Mesendoderm (in vitro differentiated cells): ENCODE results near the gene ACVR1.

Experiments
- DNase-seq: peaks from one replicate; pipeline ENCODE4 v3.0.0; 2013
- H2AK5ac ChIP-seq: 2 replicates; pipeline ENCODE4 v1.6.1; 2013; ENCODE audit warnings: low read length, inconsistent platforms
- H2BK120ac ChIP-seq: 2 replicates; pipeline ENCODE4 v1.6.1; 2013; ENCODE audit warnings: low read depth, mild to moderate bottlenecking, low read length, moderate library complexity, mixed read lengths
- H2BK15ac ChIP-seq: replicated peaks from 2 replicates; pipeline ENCODE4 v1.6.1; 2013; ENCODE audit warnings: low read depth, mild to moderate bottlenecking, moderate library complexity
- H2BK5ac ChIP-seq: 2 replicates; pipeline ENCODE4 v1.6.1; 2013; ENCODE audit warnings: low read length, inconsistent platforms
- H3K18ac ChIP-seq: 2 replicates; pipeline ENCODE4 v1.6.1; 2013; ENCODE audit warnings: mild to moderate bottlenecking, low read length, mixed read lengths
- H3K23ac ChIP-seq: one replicate; pipeline ENCODE4 v1.6.1; 2013; ENCODE audit warnings: low read length
- H3K27ac ChIP-seq: 2 replicates; pipeline ENCODE4 v1.5.1; 2013; ENCODE audit warnings: low read depth, mild to moderate bottlenecking, inconsistent platforms, low read length, moderate library complexity
- H3K27me3 ChIP-seq: 2 replicates; pipeline ENCODE4 v1.6.1; 2013; ENCODE audit warnings: low read length, control low read depth, mild to moderate bottlenecking, inconsistent platforms; ENCODE audit not compliant: insufficient read depth, poor library complexity
- H3K36me3 ChIP-seq: 2 replicates; pipeline ENCODE4 v1.6.1; 2013; ENCODE audit warnings: low read length, inconsistent platforms; ENCODE audit not compliant: control insufficient read depth, insufficient read depth
- H3K4ac ChIP-seq: one replicate; pipeline ENCODE4 v1.6.1; 2013; ENCODE audit warnings: low read depth, mild to moderate bottlenecking, low read length, moderate library complexity
- H3K4me1 ChIP-seq: 2 replicates; pipeline ENCODE4 v1.6.1; 2013; ENCODE audit warnings: low read depth, low read length, inconsistent platforms; ENCODE audit not compliant: control insufficient read depth
- H3K4me2 ChIP-seq: 2 replicates; pipeline ENCODE4 v1.6.1; 2013; ENCODE audit warnings: low read length
- H3K4me3 ChIP-seq: 2 replicates; pipeline ENCODE4 v1.5.1; 2013; ENCODE audit warnings: mild to moderate bottlenecking, low read length
- H3K56ac ChIP-seq: one replicate; pipeline ENCODE4 v1.6.1; 2013; ENCODE audit warnings: low read length
- H3K79me1 ChIP-seq: 2 replicates; pipeline ENCODE4 v1.6.1; 2013; ENCODE audit warnings: low read length, inconsistent platforms
- H3K79me2 ChIP-seq: 2 replicates; pipeline ENCODE4 v1.6.1; 2013; ENCODE audit warnings: mild to moderate bottlenecking, low read length; ENCODE audit not compliant: control insufficient read depth, insufficient read depth
- H3K9ac ChIP-seq: 2 replicates; pipeline ENCODE4 v1.6.1; 2013; ENCODE audit warnings: low read length, inconsistent platforms
- H4K5ac ChIP-seq: one replicate; pipeline ENCODE4 v1.6.1; 2013; ENCODE audit warnings: low read length
- H4K8ac ChIP-seq: one replicate; pipeline ENCODE4 v1.6.1; 2013; ENCODE audit warnings: low read depth, mild to moderate bottlenecking, control low read depth, low read length, moderate library complexity
- WGBS: extraction: QIAGEN DNeasy Blood & Tissue Kit; methylation state at CpG from one replicate; pipeline ENCODE4 v1.1.7; 2013; ENCODE audit warnings: low lambda C conversion rate, missing lambda C conversion rate; ENCODE audit not compliant: insufficient coverage; ENCODE audit errors: extremely low coverage; 5-methylcytosine and 5-hydroxymethylcytosine counted together

Gene ACVR1

DNA sequence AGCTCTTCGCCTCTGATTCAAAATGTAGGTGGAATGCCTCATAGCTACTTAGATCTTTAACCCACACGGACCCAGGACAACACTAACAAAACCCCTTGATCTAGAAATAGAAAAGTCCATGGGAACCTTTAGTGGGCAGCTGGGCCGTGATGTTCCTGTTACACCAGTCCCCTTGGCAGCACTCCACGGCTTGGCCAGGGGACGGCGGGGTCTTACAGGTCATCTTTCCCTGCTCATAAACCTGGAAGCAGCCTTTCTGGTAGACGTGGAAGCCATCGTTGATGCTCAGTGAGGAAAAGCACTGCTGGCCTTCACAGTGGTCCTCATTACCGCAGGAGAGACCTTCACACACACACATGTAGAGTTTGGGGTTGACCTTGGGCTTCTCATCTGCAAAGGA is 95.9 kb downstream of the ACVR1 start:
- H2BK5ac ChIP-seq = no peak overlapping the region
- no peak overlapping the region for H3K4me3 ChIP-seq
- no peaks in the 10 kb centered on the region for H3K27me3 ChIP-seq
- H3K36me3 ChIP-seq = no peaks in the 10 kb centered on the region
- no peak overlapping the region for H2BK120ac ChIP-seq
- no peak overlapping the region for H3K23ac ChIP-seq
- H2AK5ac ChIP-seq = no peak overlapping the region
- no peak overlapping the region for H3K4me2 ChIP-seq
- H3K18ac ChIP-seq = no peak overlapping the region
- peaks cover 10% of the 10 kb centered on the region for H3K4me1 ChIP-seq
- no peak overlapping the region for H2BK15ac ChIP-seq
- no peaks in the 10 kb centered on the region for H3K79me2 ChIP-seq
- no CpG with 5 or more reads among the region's 9 CpGs for WGBS
- peaks cover 2% of the 10 kb centered on the region for H3K79me1 ChIP-seq
- H3K9ac ChIP-seq = no peak overlapping the region
- DNase-seq = no peak
- H3K56ac ChIP-seq = no peak overlapping the region
- no peak overlapping the region for H4K5ac ChIP-seq
- H3K27ac ChIP-seq = no peak overlapping the region
- H4K8ac ChIP-seq = no peak overlapping the region
- no peak overlapping the region for H3K4ac ChIP-seq

DNA sequence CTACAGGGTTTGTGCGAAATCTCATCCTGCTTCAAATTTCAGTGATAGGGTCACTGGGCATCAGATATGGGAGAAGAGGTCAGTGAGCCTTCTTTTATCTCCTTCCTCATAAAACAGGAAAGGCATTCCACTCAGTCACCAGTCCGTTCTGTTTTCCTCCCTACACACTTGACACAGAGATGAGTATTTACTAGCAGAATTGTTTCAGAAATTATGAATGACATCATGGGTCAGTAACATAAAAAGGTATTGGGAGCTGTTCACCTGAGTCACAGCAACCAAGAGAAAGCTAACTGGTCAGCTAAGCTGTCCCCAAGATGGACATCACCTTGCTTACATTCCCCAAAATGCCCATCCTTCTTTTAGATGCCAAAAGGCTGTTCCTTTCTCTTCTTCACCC is 96.3 kb downstream of the ACVR1 start:
- Histone ChIP-seq H3K4me2 (no peak overlapping the region), H2BK120ac (no peak overlapping the region)
- WGBS = no CpG with 5 or more reads among the region's 2 CpGs

DNA sequence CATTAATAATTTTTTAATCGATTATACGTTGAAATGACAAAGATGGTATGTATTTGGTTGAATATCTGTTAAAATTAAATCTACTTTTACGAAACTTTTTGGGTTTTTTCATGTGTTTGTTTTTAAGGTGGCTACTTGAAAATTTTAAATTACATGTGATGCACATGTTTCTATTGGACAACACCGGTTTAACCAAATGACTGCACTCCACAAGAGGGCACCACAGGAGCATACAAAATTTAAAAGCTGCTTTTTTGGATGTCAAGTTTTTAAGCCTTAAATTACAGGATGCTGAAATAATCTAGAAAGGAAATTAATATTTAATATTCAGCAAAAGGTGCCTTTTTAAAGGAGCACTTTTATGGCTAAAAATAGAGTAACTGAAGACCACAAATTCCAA is 98.7 kb downstream of the ACVR1 start:
- no peak overlapping the region for H2AK5ac ChIP-seq
- no peak overlapping the region for H3K4me2 ChIP-seq
- H3K36me3 ChIP-seq = no peaks in the 10 kb centered on the region
- no peak overlapping the region for H2BK15ac ChIP-seq
- no peak overlapping the region for H2BK5ac ChIP-seq
- H3K79me2 ChIP-seq = no peaks in the 10 kb centered on the region
- no peak overlapping the region for H3K23ac ChIP-seq
- no peak overlapping the region for H3K4me3 ChIP-seq
- H3K9ac ChIP-seq = no peak overlapping the region
- H4K5ac ChIP-seq = no peak overlapping the region
- WGBS = 100% methylated on average over 2 of the region's 4 CpGs
- H3K18ac ChIP-seq = no peak overlapping the region
- H3K4me1 ChIP-seq = no peaks in the 10 kb centered on the region
- H3K79me1 ChIP-seq = peaks cover 2% of the 10 kb centered on the region
- no peak overlapping the region for H3K56ac ChIP-seq
- no peak overlapping the region for H3K4ac ChIP-seq
- no peaks in the 10 kb centered on the region for H3K27me3 ChIP-seq
- H3K27ac ChIP-seq = no peak overlapping the region
- no peak overlapping the region for H4K8ac ChIP-seq
- peak; percentile 51 for DNase-seq
- no peak overlapping the region for H2BK120ac ChIP-seq

More for the DNA sequence above, 96.3 kb downstream of the ACVR1 start:
- peaks cover 8% of the 10 kb centered on the region for H3K4me1 ChIP-seq
- H3K27me3 ChIP-seq = no peaks in the 10 kb centered on the region
- no peak overlapping the region for H2AK5ac ChIP-seq
- H3K79me1 ChIP-seq = peaks cover 2% of the 10 kb centered on the region
- no peak overlapping the region for H3K27ac ChIP-seq
- H3K36me3 ChIP-seq = no peaks in the 10 kb centered on the region
- no peak for DNase-seq
- H4K5ac ChIP-seq = no peak overlapping the region
- no peak overlapping the region for H3K23ac ChIP-seq
- H4K8ac ChIP-seq = no peak overlapping the region
- H2BK15ac ChIP-seq = no peak overlapping the region
- no peak overlapping the region for H3K4ac ChIP-seq
- no peak overlapping the region for H2BK5ac ChIP-seq
- no peak overlapping the region for H3K18ac ChIP-seq
- no peaks in the 10 kb centered on the region for H3K79me2 ChIP-seq
- H3K9ac ChIP-seq = no peak overlapping the region
- H3K56ac ChIP-seq = no peak overlapping the region
- H3K4me3 ChIP-seq = no peak overlapping the region

DNA sequence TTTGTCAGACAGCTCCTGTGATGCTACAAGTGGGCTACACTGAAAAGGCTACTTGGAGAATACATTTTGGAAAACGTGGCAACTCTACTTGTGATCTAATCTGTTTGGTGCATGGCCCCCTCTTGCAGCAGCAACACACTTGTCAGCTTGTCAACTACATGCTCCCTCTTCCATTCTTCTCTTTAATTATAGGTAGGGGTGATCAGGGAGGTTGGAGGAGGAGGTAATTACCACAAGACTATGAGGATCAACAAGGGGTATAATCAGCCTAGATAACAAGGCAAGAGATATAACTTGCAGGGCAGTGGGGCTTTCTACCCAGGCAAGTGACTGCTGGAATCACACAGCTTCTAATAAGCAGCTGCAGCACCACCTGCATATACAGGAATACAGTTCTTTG is 104.9 kb downstream of the ACVR1 start:
- DNase-seq = peak; percentile 77
- no peaks in the 10 kb centered on the region for H3K27me3 ChIP-seq
- H2BK120ac ChIP-seq = no peak overlapping the region
- peaks cover 5% of the 10 kb centered on the region for H3K4me1 ChIP-seq
- no peak overlapping the region for H2BK15ac ChIP-seq
- H3K56ac ChIP-seq = no peak overlapping the region
- H3K79me1 ChIP-seq = no peaks in the 10 kb centered on the region
- H2BK5ac ChIP-seq = no peak overlapping the region
- no CpG with 5 or more reads among the region's 1 CpG for WGBS
- H3K18ac ChIP-seq = no peak overlapping the region
- H3K79me2 ChIP-seq = no peaks in the 10 kb centered on the region
- H3K27ac ChIP-seq = no peak overlapping the region
- H3K4me3 ChIP-seq = no peak overlapping the region
- H2AK5ac ChIP-seq = no peak overlapping the region
- no peak overlapping the region for H4K8ac ChIP-seq
- no peak overlapping the region for H3K4ac ChIP-seq
- no peak overlapping the region for H3K23ac ChIP-seq
- no peak overlapping the region for H4K5ac ChIP-seq
- H3K4me2 ChIP-seq = no peak overlapping the region
- H3K36me3 ChIP-seq = no peaks in the 10 kb centered on the region
- H3K9ac ChIP-seq = no peak overlapping the region

DNA sequence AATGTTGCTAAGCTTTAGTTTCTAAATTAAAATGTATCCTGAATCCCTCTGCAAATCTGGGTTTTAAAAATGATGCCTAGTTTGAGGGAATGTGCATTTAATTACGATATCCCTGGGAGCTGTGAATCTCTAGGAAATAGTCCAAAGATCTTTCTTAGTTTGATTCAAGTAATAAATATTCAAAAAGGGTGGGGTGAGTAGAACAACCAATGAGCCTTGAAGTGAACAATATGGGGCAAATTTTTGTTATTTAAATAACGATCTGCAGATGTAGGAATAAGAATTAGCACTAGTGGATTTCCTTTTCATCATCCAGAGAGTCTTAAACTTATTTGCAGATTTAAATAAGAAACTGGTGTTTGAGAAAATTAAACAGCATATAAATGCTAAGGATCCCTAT is 106.3 kb downstream of the ACVR1 start:
- no peak overlapping the region for H2BK15ac ChIP-seq
- H2BK120ac ChIP-seq = no peak overlapping the region
- H4K8ac ChIP-seq = no peak overlapping the region
- H3K4ac ChIP-seq = no peak overlapping the region
- H3K4me1 ChIP-seq = peaks cover 5% of the 10 kb centered on the region
- H3K9ac ChIP-seq = no peak overlapping the region
- no peak overlapping the region for H3K18ac ChIP-seq
- H3K27ac ChIP-seq = no peak overlapping the region
- H3K79me1 ChIP-seq = no peaks in the 10 kb centered on the region
- DNase-seq = no peak
- no peak overlapping the region for H3K23ac ChIP-seq
- no peak overlapping the region for H3K4me3 ChIP-seq
- H3K4me2 ChIP-seq = no peak overlapping the region
- WGBS = no CpG with 5 or more reads among the region's 2 CpGs
- no peak overlapping the region for H2AK5ac ChIP-seq
- no peak overlapping the region for H4K5ac ChIP-seq
- no peaks in the 10 kb centered on the region for H3K79me2 ChIP-seq
- H3K36me3 ChIP-seq = peaks cover 2% of the 10 kb centered on the region
- no peaks in the 10 kb centered on the region for H3K27me3 ChIP-seq
- no peak overlapping the region for H3K56ac ChIP-seq
- H2BK5ac ChIP-seq = no peak overlapping the region

DNA sequence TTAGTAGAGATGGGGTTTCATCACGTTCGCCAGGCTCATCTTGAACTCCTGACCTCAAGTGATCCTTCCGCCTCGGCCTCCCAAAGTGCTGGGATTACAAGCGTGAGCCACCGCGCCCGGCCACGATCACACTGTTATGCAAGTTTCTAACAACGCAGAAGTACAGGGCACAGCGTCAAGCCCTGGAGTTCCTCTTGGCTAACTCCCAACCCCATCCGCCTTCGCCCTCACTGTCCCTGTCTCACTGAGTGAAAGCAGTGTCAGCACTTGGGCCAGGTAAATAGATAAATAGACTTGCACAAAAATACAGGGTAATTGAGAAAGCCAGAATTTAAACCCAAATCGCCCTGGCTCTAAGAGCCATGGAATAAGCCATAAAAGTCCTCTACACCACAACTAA is 111.7 kb downstream of the ACVR1 start:
- no peak overlapping the region for H3K18ac ChIP-seq
- H3K4ac ChIP-seq = no peak overlapping the region
- no peak overlapping the region for H2AK5ac ChIP-seq
- no peak overlapping the region for H2BK120ac ChIP-seq
- H3K4me3 ChIP-seq = no peak overlapping the region
- H3K9ac ChIP-seq = no peak overlapping the region
- H2BK5ac ChIP-seq = no peak overlapping the region
- H3K4me1 ChIP-seq = no peaks in the 10 kb centered on the region
- no peak overlapping the region for H3K27ac ChIP-seq
- no peak overlapping the region for H4K5ac ChIP-seq
- H3K27me3 ChIP-seq = no peaks in the 10 kb centered on the region
- H4K8ac ChIP-seq = no peak overlapping the region
- no CpG with 5 or more reads among the region's 14 CpGs for WGBS
- H3K56ac ChIP-seq = no peak overlapping the region
- H2BK15ac ChIP-seq = no peak overlapping the region
- no peaks in the 10 kb centered on the region for H3K79me1 ChIP-seq
- H3K23ac ChIP-seq = no peak overlapping the region
- DNase-seq = no peak
- H3K4me2 ChIP-seq = no peak overlapping the region
- peaks cover 2% of the 10 kb centered on the region for H3K36me3 ChIP-seq
- H3K79me2 ChIP-seq = no peaks in the 10 kb centered on the region
